GM18951 (cell line): ENCODE data around the gene IFNG-AS1.

Experiments
- POLR2A ChIP-seq: IDR thresholded peaks from 4 replicates; pipeline ENCODE4 v1.6.1; 2011; ENCODE audit warnings: mild to moderate bottlenecking; ENCODE audit not compliant: insufficient read length, insufficient read depth; ENCODE audit errors: extremely low read depth
- in situ Hi-C: fragments of 300-500 bp; cut with MboI; formaldehyde crosslinking; loops from one replicate; pipeline ENCODE4 v1.12.0; 2022; ENCODE audit warnings: low sequenced_read_pairs, mixed read lengths, inconsistent platforms; ENCODE audit not compliant: unreplicated experiment

Gene IFNG-AS1

DNA sequence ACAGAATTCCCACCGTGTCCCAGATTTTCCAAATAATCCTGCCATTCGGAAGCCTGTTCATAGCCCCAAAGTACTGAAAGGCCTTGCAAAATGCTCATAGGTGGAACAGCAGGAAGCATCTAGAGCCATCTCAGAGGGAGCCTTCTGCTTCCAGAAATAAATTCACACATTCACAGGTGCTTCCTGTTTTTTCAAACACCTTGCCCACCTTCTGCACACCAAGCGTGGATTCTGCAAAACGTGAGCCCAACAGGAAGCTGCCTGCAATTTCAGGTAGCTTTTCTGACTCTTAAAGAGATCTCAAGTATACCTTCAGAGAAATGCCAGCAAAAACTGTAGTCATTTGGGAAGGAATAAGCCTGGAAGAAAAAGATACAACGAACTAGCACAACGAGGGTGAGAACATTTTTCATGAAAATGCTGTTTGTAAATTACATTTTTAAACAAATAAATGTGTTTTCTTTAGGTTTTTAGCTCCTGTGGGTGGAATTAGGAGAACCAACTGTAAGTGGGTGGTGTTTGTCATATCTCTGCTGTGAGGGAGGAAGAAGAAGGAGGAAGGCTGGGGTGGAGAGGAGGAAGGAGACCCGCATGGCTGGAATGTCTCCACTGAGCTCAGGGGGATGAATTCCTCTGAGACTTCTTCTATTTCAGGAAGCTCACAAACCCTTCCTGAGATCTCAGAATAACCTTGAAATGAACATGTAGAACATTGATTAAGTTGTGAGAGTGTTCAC, at the start of gene IFNG-AS1:
Gene IFNG-AS1, plus strand, starts transcription at position 264 of the 737 bp plus-strand sequence.
- no peak for TF ChIP-seq POLR2A

GRCh38 chr12:67939611-67940010, 49.6 kb upstream of the IFNG-AS1 start:
- in situ Hi-C loops = loop anchor here (10.0 kb wide), 1 partner anchor 585 kb away; no protein-coding TSS in a partner anchor
- no peak for TF ChIP-seq POLR2A

More for the DNA sequence above, at the start of gene IFNG-AS1:
- in situ Hi-C loops = no loop called here

DNA sequence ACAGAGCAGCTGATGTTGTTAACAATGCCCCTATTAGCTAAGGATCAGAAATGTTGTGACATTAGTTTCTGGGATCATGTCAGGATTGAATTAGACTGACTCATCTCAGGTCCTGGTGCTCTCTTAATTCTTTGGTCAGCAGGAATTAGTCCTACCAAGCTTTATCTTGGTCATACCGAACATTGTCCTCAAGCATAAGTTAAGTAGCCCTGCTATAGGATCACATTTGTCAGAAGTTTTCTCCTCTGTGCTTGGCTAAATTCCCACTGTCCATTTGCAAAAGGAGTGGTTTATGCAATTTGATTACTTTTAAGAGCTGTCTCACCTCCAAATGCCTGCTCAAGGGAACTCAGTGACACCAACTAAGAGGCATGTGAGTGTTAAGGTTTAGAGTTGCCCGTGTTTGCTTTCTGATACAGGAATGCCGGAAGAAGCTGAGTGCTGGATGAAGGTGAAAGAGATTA, 48.4 kb upstream of the IFNG-AS1 start:
- in situ Hi-C loops = loop anchor here (10.0 kb wide), 1 partner anchor 586 kb away; no protein-coding TSS in a partner anchor
- TF ChIP-seq POLR2A = no peak

GRCh38 chr12:67942724-67943123, 46.5 kb upstream of the IFNG-AS1 start:
- in situ Hi-C loops = loop anchor here (10.0 kb wide), 1 partner anchor 588 kb away; no protein-coding TSS in a partner anchor

DNA sequence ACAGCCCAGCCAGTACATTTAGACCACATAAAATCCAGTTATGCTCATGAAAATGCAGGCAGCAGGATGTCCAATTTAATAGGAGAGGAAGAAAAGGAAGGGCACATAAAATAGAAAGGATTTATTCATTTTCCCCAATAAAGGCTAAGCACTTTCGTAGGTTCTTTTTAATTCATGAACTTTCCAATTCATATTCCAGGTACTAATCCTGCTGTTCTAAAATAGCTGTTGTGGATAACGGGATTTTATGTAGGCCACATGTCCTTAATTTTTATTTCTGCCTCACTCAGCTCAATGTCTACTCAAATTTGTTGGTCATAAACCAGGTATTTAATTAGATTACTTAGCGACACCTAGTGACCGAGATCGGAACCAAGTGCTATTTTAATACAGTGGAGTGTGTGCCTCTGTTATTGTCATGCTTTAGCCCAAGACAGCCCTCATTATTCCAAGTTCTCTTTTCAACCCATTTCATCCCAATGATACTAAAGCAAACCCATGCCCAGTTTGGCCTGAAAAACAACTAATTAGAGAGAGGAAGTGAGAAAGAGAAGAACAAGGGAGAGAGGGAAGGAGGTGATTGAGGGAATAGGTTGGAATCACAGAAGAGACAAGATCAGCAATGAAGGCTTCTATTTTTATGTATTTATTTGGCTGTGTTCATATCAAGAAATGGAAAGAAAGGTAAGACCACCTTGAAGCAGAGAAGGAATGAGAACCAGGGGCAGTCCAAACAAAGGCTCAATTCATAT, 45.9 kb upstream of the IFNG-AS1 start:
- no peak for TF ChIP-seq POLR2A
- in situ Hi-C loops = loop anchor here (10.0 kb wide), 1 partner anchor 589 kb away; no protein-coding TSS in a partner anchor

More at GRCh38 chr12:67942724-67943123, 46.5 kb upstream of the IFNG-AS1 start:
- TF ChIP-seq POLR2A = no peak

GRCh38 chr12:67944093-67944492, 45.2 kb upstream of the IFNG-AS1 start:
- in situ Hi-C loops = loop anchor here (10.0 kb wide), 1 partner anchor 589 kb away; no protein-coding TSS in a partner anchor
- TF ChIP-seq POLR2A = no peak

GRCh38 chr12:67952787-67953186, 36.5 kb upstream of the IFNG-AS1 start:
- in situ Hi-C loops = no loop called here
- TF ChIP-seq POLR2A = no peak

DNA sequence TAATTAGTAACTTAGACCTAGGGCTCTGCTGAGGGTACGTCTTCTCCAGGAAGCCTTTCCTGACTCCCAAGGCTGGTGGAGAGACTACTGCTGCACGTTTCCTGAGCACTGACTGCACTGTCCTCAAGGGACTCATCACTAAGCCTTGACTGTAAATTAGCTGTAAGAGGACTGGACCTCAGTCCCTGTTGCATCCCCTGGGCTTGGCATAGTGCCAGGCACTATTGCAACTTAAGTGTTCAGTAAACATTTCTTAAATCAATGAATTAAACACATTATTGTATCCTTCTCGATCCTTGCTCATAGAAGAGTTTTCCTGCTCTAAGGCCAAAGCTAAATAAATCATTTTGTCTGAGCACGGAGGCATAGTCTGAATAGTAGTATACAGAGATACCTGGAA, 31.9 kb upstream of the IFNG-AS1 start:
- in situ Hi-C loops = no loop called here
- TF ChIP-seq POLR2A = no peak

- no peak for TF ChIP-seq POLR2A
- in situ Hi-C loops = no loop called here
Observed at GRCh38 chr12:67958187-67958586, 31.1 kb upstream of the IFNG-AS1 start.

GRCh38 chr12:67964456-67964855, 24.8 kb upstream of the IFNG-AS1 start:
- no peak for TF ChIP-seq POLR2A
- in situ Hi-C loops = no loop called here

GRCh38 chr12:67966560-67966959, 22.7 kb upstream of the IFNG-AS1 start:
- in situ Hi-C loops = no loop called here
- TF ChIP-seq POLR2A = no peak

DNA sequence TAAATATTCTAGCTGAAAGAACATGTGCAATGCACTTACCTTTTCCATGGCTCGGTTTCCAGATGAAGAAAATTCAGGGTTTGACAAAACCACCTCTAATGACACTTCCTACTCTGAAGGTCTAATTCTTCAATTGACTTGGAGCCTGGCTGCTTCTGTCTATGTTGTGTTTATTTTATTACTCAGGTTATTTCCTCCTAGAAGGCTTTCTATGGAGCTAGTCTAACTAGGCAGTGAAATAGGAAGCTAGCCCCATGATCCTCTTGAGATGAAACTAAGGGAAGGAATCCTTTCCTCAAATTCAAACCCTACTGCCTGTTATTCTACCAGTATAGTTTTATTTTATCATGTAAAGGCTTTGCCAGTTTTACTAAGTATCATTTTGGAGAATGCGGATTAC, 20.9 kb upstream of the IFNG-AS1 start:
- TF ChIP-seq POLR2A = no peak
- in situ Hi-C loops = no loop called here

DNA sequence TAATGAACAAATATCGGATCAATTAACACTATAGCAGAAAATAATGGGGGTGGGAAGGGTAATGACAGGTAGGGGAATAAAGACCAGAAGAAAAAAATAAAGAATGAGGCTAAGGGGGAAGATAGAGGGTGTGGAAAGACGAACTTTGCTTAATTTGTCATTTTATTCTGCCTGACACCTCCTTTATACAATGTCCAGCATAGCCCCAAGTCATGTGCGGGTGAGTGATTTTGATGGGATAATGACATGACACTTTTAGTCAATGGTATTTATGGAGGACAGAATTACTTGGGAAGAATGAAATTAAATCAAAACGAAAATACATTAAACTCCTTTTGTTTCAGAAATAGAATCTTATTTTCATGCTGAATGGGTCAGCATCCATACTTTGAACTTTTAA, 20.5 kb upstream of the IFNG-AS1 start:
- TF ChIP-seq POLR2A = no peak
- in situ Hi-C loops = no loop called here
